ENCODE measurements around the gene DYNC1LI2. TPM values are rescaled to one million over a fixed set of nuclear protein-coding genes. Genes with fewer than 3 reads are reported as not detected.

The DYNC1LI2 gene
- total and polyA plus RNA-seq, 4 experiments from 2014 or later, result 16.0 to 78.1 (median 53.0) TPM

Other genes with a start within 250 kb of the DYNC1LI2 start
- 10 to 100 TPM in 1 of 2 experiments, 1 to 10 TPM in 1; 9.0 to 10.2 TPM for gene TK2, start 201.5 kb downstream of the DYNC1LI2 start, total RNA-seq
- gene TK2, start 201.5 kb downstream of the DYNC1LI2 start, polyA plus RNA-seq, result 1 to 10 TPM; 3.9 to 5.9 TPM
- 10 to 100 TPM; 71.0 to 76.6 TPM for gene CKLF, start 199.0 kb downstream of the DYNC1LI2 start, total RNA-seq
- gene CKLF, start 199.0 kb downstream of the DYNC1LI2 start, polyA plus RNA-seq, result 100 to 1,000 TPM; 154 to 173 TPM
- gene CMTM1, start 185.2 kb downstream of the DYNC1LI2 start, total RNA-seq, result 10 to 100 TPM; 12.2 to 13.4 TPM
- gene CMTM1, start 185.2 kb downstream of the DYNC1LI2 start, polyA plus RNA-seq, result 1 to 10 TPM in 1 of 2 donors, under 1 TPM in 1; 0.80 to 1.6 TPM
- under 1 TPM; 0.72 to 0.79 TPM for gene CMTM2, start 172.1 kb downstream of the DYNC1LI2 start, total RNA-seq
- gene CMTM2, start 172.1 kb downstream of the DYNC1LI2 start, polyA plus RNA-seq, result not detected
- 10 to 100 TPM; 74.2 to 74.3 TPM for gene CMTM3, start 146.9 kb downstream of the DYNC1LI2 start, total RNA-seq
- gene CMTM3, start 146.9 kb downstream of the DYNC1LI2 start, polyA plus RNA-seq, result 100 to 1,000 TPM in 1 of 2 donors, 10 to 100 TPM in 1; 98.8 to 105 TPM
- 1 to 10 TPM; 2.0 to 2.2 TPM for gene CMTM4, start 54.9 kb downstream of the DYNC1LI2 start, total RNA-seq
- under 1 TPM in 1 of 2 donors, not detected in 1; 0.21 TPM for gene CMTM4, start 54.9 kb downstream of the DYNC1LI2 start, polyA plus RNA-seq
- 1 to 10 TPM in 1 of 2 experiments, under 1 TPM in 1; 0.83 to 1.1 TPM for gene TERB1, start 50.0 kb upstream of the DYNC1LI2 start, total RNA-seq
- gene TERB1, start 50.0 kb upstream of the DYNC1LI2 start, polyA plus RNA-seq, result not detected
- 10 to 100 TPM; 93.8 to 95.3 TPM for gene NAE1, start 79.4 kb upstream of the DYNC1LI2 start, total RNA-seq
- 100 to 1,000 TPM in 1 of 2 donors, 10 to 100 TPM in 1; 70.4 to 101 TPM for gene NAE1, start 79.4 kb upstream of the DYNC1LI2 start, polyA plus RNA-seq
- gene CA7, start 92.8 kb upstream of the DYNC1LI2 start, total RNA-seq, result not detected
- gene CA7, start 92.8 kb upstream of the DYNC1LI2 start, polyA plus RNA-seq, result not detected
- 10 to 100 TPM; 16.3 to 19.3 TPM for gene PDP2, start 128.9 kb upstream of the DYNC1LI2 start, total RNA-seq
- 1 to 10 TPM; 2.4 to 4.0 TPM for gene PDP2, start 128.9 kb upstream of the DYNC1LI2 start, polyA plus RNA-seq
- gene CDH16, start 167.3 kb upstream of the DYNC1LI2 start, total RNA-seq, result not detected
- not detected for gene CDH16, start 167.3 kb upstream of the DYNC1LI2 start, polyA plus RNA-seq
- under 1 TPM; 0.29 to 0.58 TPM for gene RRAD, start 173.9 kb upstream of the DYNC1LI2 start, total RNA-seq
- not detected for gene RRAD, start 173.9 kb upstream of the DYNC1LI2 start, polyA plus RNA-seq
- 10 to 100 TPM; 72.7 to 75.0 TPM for gene CIAO2B, start 182.8 kb upstream of the DYNC1LI2 start, total RNA-seq
- 100 to 1,000 TPM; 128 to 150 TPM for gene CIAO2B, start 182.8 kb upstream of the DYNC1LI2 start, polyA plus RNA-seq
- 10 to 100 TPM; 46.5 to 51.0 TPM for gene CES2, start 183.9 kb upstream of the DYNC1LI2 start, total RNA-seq
- gene CES2, start 183.9 kb upstream of the DYNC1LI2 start, polyA plus RNA-seq, result 10 to 100 TPM; 25.4 to 30.4 TPM
- under 1 TPM; 0.32 to 0.61 TPM for gene CES3, start 209.7 kb upstream of the DYNC1LI2 start, total RNA-seq
- gene CES3, start 209.7 kb upstream of the DYNC1LI2 start, polyA plus RNA-seq, result not detected
- 10 to 100 TPM; 19.8 to 21.9 TPM for gene CES4A, start 237.0 kb upstream of the DYNC1LI2 start, total RNA-seq
- gene CES4A, start 237.0 kb upstream of the DYNC1LI2 start, polyA plus RNA-seq, result 10 to 100 TPM in 1 of 2 donors, 1 to 10 TPM in 1; 4.1 to 12.2 TPM

Data from CD4-positive, alpha-beta memory T cell (primary cell).